ENCODE results near the gene GUK1.
"Not testable (repeated sequence)": the region's sequence is repeated elsewhere in the genome, so short reads cannot be mapped to it uniquely, and the experiment has no call there.

The GUK1 gene

DNA sequence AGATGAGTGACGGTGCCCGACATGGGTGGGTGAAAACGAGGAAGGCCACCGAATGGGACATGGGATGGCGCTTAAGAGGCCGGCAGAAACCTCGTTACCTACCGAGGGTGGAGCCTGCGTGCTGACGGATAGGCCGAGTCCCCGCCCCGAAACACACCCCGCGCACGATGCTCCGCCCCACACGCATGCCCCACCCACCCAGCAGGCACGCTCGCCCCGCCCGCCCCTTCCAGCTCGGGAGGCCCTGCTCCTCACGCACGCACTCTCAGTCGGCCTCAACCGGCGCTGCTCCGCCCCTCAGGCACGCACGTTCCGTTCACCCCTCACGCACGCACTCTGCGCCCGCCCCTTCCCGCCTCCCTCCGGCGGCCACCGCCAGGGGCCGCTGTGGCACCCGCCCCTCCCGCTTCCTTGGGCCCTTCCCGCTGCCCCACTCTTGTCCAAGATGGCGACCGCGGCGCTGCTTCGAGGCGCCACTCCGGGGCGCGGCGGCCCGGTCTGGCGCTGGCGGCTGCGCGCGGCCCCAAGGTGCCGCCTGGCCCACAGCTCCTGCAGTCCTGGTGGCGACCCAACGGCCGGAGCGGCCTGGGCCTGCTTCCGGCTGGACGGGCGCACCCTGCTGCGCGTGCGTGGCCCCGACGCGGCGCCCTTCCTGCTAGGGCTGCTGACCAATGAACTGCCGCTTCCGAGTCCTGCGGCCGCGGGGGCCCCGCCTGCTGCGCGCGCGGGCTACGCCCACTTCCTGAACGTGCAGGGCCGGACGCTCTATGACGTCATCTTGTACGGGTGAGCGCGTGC lies 25.5 kb downstream of the GUK1 start, which contains the start of gene IBA57:
Gene IBA57 (plus strand): TSS at position 433 of the 798 bp plus-strand sequence. CDS start 13 bp downstream, at position 446.
- peak; percentile 99 for DNase-seq

DNA sequence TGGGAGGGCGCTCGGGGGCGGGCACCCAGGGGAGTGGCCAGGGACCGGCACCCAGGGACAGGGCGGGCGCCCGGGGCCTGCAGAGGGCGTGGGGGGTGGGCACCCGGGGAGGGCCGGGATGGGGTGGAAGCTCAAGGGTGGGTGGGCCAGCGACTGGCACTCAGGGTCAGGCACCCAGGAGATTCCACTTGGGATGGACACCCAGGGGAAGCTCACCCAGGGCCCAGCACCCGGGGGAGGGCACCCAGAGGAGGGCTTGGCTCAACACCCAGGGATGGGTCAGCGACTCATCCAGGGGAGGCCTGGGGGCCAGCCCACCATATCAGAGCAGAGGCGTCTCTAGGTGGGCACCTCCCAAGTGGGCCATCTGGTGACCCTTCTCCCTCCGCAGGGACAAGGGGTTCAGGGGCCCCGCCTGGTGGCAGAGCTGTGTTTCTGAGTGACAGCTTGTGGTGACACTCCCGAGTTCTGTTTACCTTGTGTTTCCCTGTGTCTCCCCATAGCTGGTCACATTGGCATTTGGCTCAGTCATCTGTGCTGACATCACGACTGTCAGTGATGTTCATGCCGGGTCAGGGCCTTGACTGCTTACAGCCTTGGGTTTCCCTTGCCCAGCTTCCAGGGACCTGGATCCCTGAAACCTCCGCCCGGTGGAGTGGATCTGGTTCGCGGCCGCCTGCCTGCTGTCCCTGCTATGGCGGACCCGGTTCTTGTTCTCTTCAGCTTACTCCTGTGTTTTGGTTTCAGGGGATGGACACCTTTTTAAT lies 26.3 kb downstream of the GUK1 start:
- DNase-seq, result peak; percentile 66

- DNase-seq, result no peak
These were observed 28.6 kb downstream of the GUK1 start for GRCh38 chr1:228168563-228169270.

DNA sequence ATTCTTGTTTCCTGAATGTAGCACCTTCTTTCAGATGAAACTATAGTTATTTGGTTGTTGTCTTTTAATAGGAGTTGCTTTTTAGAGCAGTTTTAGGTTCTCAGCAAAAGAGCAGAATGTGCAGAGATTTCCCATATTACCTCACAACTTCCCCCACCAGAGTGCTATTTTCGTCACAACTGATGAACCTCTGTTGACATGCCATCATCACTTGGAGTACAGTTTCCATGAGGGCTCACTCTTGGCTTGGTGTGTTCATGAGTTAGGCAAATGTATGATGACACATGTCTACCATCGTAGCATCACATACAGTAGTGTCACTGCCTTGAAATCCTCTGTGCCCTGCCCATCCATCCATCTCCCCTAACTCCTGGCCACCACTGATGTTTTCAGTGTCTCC lies 29.3 kb downstream of the GUK1 start:
- no peak for DNase-seq

- no peak for DNase-seq
These were observed 30.6 kb downstream of the GUK1 start for GRCh38 chr1:228170666-228171065.

DNA sequence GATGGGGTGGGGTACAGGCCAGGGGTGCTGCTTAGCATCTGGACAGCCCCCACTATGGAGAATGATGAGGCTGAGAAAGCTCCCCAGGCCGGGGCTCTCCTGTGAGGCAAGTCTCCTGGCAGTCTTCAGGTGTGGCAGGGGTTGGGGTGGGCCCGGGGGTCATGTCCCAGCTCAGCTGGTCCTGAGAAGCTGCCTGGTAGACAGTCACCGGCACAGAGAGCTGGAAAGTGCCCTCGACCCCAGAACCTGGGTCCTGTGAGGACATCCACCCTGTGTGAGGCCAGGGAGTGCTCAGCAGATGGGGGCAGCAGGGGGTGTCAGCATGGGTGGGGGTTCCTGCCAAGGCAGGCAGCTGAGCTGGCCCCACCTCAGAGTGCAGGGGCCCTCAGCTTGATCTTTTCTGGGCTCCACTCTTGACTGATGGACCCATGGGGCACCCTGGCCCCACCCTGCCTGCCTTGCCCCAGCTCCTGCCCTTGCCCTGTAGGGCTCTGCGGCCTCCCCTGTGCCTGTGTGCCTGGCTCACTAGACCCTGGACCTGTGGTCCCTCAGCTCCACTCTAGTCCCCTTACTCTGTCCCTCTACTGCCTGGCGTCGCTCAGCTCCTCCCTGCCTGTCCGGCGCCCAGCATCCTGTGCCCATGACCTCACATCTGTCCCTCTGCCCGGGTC lies 31.3 kb downstream of the GUK1 start:
- no peak for DNase-seq

- DNase-seq, result no peak
These were observed 32.8 kb downstream of the GUK1 start for GRCh38 chr1:228172591-228173527.

DNA sequence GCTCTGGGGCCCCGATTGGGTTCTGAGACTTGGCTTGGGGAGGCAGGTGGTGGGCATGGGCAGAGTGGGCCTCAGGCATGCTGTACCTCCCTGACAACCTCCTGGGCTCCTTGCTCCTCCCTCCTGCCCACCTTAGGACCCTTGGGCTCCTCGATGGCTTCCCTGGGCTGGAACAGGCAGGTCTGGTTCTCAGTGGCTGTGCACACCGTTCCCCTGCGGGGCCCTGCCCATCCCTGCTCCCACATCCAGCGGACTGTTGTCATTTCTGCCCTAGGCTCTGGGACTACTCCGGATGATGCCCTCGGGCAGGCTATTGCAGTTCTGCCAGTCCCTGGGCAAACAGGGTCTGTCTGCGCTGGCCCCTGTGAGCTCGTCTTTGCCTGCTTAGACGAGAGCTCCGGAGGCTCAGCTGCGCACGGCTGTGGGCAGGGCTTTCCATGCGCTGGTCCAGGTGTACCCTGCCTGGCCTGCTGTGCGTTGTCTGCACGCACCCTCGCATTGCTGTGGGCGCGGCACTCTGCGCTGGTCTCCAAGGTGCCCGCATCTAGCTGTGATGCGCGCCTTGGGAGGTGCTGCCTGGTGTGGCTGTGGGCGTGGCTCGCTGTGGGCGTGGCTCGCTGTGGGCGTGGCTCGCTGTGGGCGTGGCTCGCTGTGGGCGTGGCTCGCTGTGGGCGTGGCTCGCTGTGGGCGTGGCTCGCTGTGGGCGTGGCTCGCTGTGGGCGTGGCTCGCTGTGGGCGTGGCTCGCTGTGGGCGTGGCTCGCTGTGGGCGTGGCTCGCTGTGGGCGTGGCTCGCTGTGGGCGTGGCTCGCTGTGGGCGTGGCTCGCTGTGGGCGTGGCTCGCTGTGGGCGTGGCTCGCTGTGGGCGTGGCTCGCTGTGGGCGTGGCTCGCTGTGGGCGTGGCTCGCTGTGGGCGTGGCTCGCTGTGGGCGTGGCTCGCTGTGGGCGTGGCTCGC lies 33.7 kb downstream of the GUK1 start:
- not testable (repeated sequence) for DNase-seq

DNA sequence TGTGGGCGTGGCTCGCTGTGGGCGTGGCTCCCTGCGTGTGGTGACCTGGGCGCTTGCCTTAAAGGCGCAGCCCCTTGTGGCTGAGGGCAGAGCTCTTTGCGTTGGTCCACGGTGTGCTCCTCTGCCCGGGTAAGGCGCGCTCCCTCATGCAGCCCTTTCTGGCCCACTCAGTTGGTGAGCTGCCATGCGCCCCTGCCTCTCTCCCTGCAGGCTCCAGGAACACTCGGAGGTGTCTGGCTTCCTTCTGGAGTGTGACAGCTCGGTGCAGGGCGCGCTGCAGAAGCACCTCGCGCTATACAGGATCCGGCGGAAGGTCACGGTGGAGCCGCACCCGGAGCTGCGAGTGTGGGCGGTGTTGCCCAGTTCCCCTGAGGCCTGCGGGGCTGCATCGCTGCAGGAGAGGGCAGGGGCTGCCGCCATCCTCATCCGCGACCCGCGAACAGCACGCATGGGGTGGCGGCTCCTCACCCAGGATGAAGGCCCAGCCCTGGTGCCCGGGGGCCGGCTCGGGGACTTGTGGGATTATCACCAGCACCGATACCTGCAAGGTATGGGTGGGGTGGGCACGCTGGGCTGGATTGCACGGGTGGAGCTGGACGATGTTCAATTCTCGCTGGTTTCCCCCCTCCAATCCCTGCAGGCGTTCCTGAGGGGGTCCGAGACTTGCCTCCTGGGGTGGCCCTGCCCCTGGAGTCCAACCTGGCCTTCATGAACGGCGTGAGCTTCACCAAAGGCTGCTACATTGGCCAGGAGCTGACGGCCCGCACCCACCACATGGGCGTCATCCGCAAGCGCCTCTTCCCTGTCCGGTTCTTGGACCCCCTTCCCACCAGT lies 34.6 kb downstream of the GUK1 start:
- DNase-seq, result no peak

DNA sequence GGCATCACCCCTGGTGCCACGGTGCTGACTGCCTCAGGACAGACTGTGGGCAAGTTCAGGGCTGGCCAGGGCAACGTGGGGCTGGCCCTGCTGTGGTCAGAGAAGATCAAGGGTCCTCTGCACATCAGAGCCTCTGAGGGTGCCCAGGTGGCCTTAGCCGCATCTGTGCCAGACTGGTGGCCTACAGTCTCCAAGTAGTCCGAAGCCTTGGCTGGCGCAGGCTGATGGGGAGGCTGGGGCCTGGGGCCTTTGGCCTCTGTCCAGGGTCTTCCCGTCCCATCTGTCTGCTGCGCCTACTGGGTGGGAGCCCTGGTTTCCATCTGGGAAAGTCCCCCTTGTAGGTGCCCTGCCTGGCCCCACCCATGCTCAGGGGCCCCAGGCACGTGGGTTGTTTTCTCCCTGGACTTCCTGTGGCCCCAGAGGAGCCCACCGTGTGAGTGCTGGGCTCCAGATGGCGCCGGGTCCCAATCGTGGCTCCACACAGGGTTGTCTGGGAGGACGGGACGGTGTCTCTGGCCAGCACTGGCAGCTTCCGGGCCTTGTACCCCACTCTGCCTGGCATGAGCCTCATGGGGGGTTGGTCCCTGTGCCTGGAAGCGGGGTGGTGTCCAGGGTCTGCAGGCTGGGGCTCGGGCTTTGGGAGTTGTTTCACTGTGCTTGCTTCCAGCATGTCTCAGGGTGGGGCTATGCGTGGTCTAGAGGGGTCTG lies 35.4 kb downstream of the GUK1 start:
- no peak for DNase-seq

- DNase-seq, result no peak
These were observed 35.9 kb downstream of the GUK1 start for GRCh38 chr1:228176024-228176395.

- no peak for DNase-seq
These were observed 36.5 kb downstream of the GUK1 start for GRCh38 chr1:228176461-228177182.

GRCh38 chr1:228177183-228177475 lies 37.0 kb downstream of the GUK1 start:
- no peak for DNase-seq

DNA sequence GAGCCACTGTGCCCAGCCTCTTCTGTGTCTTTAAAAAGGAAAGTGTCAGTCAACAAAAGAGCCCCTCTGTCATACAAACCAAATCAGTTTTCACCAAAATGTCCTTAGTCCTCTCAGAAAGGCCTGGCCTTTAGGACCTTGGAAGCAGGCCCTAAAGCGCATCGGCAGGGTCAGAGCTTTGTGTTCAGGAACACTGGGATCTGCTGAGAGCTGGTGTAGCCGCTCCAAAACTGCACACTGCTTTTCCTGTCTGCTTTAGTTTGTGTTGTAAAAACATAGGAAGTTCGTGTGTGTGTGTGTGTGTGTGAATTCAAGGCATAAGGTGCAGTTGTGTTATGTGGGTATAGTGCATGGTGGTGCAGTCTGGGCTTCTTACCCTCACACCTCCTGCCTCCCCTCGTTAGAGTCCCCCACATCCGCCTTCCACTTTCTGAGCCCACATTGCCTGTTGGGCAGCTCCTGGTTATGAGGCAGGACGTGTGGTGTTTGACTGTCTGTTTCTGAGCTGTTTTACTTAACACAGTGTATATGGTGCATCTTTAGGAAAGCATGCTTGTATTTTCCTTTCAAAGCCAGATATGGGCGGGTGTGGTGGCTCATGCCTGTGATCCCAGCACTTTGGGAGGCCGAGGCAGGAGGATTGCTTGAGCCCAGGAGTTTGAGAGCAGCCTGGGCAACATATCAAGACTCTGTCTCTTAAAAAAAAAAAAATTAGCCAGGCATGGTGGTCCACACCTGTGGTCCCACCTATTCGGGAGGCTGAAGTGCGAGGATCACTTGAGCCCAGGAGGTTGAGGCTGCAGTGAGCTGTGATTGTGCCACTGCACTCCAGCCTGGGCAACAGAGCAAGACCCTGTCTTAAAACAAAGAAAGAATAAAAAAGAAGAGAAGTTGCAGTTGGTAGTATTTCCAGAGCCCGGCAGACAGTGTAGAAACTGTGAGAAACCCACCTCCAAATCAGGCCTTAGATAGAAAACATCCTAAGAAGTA lies 37.9 kb downstream of the GUK1 start:
- no peak for DNase-seq

DNA sequence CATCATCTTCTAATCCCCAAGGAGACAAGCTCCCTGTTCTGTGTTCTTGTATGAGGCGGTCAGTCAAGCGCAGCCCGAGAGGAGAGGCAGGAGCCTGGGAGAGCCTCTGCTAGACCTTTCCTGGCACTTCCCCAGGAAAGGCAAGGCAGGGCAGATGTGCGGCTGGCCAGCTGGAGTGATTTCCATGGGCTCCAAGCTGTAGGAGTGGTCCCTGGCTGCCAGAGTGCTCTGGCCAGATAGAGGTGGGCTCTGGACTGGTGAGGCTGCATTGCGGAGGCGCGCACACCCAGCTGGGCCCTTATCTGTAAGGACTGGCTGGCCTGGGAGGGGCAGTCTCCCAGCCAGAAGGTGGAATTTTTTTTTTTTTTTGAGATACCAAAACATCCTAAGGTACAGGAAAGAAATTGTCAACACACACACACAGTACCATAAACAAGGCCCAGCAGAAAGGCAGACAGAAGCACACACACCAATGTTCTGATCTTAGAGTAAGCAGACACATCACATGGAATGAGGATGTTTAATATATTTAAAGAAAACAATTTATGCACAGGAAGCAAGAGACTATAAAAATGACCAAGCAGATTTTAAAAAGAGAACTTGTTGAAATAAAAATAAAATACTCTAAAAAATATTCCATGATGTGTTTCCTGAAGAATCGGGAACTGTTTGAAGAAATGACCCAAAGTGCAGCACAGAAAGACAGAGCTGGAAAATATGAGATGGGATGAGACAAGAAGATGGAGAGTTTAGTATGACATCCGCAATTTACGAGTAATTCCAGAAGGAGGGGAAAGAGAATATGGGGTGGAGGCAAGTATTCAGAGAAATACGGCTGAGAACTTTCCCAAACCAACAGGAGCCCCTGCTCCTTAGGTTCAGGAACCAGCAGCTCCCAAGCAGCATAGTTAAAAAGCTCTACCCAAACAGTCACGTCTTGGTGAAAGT lies 38.9 kb downstream of the GUK1 start:
- DNase-seq, result no peak

Measured in NK-92 treated with Interleukin-12 subunit alpha and Interleukin-12 subunit beta, amount 100 ng/mL, for 24 hours (cell line).